Liver (tissue), 3 donors: Measurements from ENCODE around the gene ZNF346.

ENCODE experiments used
- ATF3 ChIP-seq: IDR thresholded peaks from 2 replicates; pipeline ENCODE4 v1.6.1; 2016; ENCODE audit warnings: antibody characterized with exemption
- CTCF ChIP-seq: fragments of 150-350 bp; IDR thresholded peaks from 2 replicates; pipeline ENCODE4 v1.5.1; 2017; ENCODE audit warnings: improper control_type of control experiment, low read depth, low read length; ENCODE audit not compliant: missing input control
- FOXA1 ChIP-seq: IDR thresholded peaks from 2 replicates; pipeline ENCODE4 v1.6.1; 2016; ENCODE audit warnings: antibody characterized with exemption
- GABPA ChIP-seq, 2 donors: IDR thresholded peaks in 1 of 2; conservative IDR thresholded peaks in 1 of 2; 2 replicates each; pipeline ENCODE4 v1.6.1; 2016; ENCODE audit warnings: antibody characterized with exemption in 2 of 2, mild to moderate bottlenecking in 1 of 2, moderate library complexity in 1 of 2
- MAX ChIP-seq: IDR thresholded peaks from 2 replicates; pipeline ENCODE4 v1.6.1; 2016; ENCODE audit warnings: antibody characterized with exemption
- RAD21 ChIP-seq, 2 donors: IDR thresholded peaks; 2 replicates each; pipeline ENCODE4 v1.6.1; 2016; ENCODE audit warnings: antibody characterized with exemption in 2 of 2, mild to moderate bottlenecking in 2 of 2
- SP1 ChIP-seq: IDR thresholded peaks from 2 replicates; pipeline ENCODE4 v1.6.1; 2018; ENCODE audit warnings: antibody characterized with exemption, mild to moderate bottlenecking
- TAF1 ChIP-seq: conservative IDR thresholded peaks from 2 replicates; pipeline ENCODE4 v1.6.1; 2016; ENCODE audit warnings: antibody characterized with exemption, mild to moderate bottlenecking
- YY1 ChIP-seq: IDR thresholded peaks from 2 replicates; pipeline ENCODE4 v1.6.1; 2016; ENCODE audit warnings: antibody characterized with exemption, mild to moderate bottlenecking
- donor health status: healthy.
- donor health status: healthy.

GRCh38 chr5:177116631-177117373 is 94.3 kb downstream of the ZNF346 start:
- TF ChIP-seq CTCF: no peak
- no peak for TF ChIP-seq GABPA (IDR thresholded peaks at IDR 0.05 in 1 of 2, conservative IDR thresholded peaks at IDR 0.05 in 1 of 2)
- TF ChIP-seq RAD21 (IDR thresholded peaks at IDR 0.05): no peak
- no peak for TF ChIP-seq TAF1
- peak; percentile 77 for TF ChIP-seq MAX
- no peak for TF ChIP-seq ATF3
- peak; percentile 82 for TF ChIP-seq SP1
- TF ChIP-seq YY1: peak; percentile 14
- no peak for TF ChIP-seq FOXA1
